Measurements from ENCODE around the gene NEIL1. TPM values are rescaled to one million over a fixed set of nuclear protein-coding genes. Genes with fewer than 3 reads are reported as not detected.

NEIL1 gene
- total and polyA plus RNA-seq, 10 of the 15 experiments (the other 5 are each of a cell fraction or from before 2014, with no cell fraction given): 0.10 to 2.3 (median 0.66) TPM

- TF ChIP-seq ELK1 (IDR thresholded peaks at IDR 0.05; ENCODE audit: low read depth, low read length) (no peak), ZBED1 (IDR thresholded peaks at IDR 0.05; ENCODE audit: borderline replicate concordance) (no peak), TBL1XR1 (IDR thresholded peaks at IDR 0.05; ENCODE audit: low read depth, low read length) (no peak), IRF3 (IDR thresholded peaks at IDR 0.05) (no peak), SMC3 (IDR thresholded peaks at IDR 0.05; ENCODE audit: borderline replicate concordance, low read length) (no peak), PAX5 (IDR thresholded peaks at IDR 0.05; ENCODE audit: borderline replicate concordance, low read depth, low read length) (no peak), ATF7 (IDR thresholded peaks at IDR 0.05; ENCODE audit: low read depth) (no peak), NR2C2 (IDR thresholded peaks at IDR 0.05; ENCODE audit: borderline replicate concordance, control insufficient read depth, insufficient read length, low read depth) (no peak), JUNB (IDR thresholded peaks at IDR 0.05) (no peak), YY1 (IDR thresholded peaks at IDR 0.05; ENCODE audit: low read depth, low read length) (no peak), HDAC2 (IDR thresholded peaks at IDR 0.05) (no peak)
Measured at GRCh38 chr15:75354454-75354853, 7.6 kb downstream of the NEIL1 start (continued).

GRCh38 chr15:75355369-75355768 lies 8.5 kb downstream of the NEIL1 start:
- H3K27me3 ChIP-seq (replicated peaks in 1 of 2; ENCODE audit: control insufficient read depth in 2 of 2, insufficient read depth in 2 of 2, low read length in 1 of 2): no peaks in the 10 kb centered on the region
- H3K27ac ChIP-seq (ENCODE audit: control insufficient read depth, insufficient read depth): no peak overlapping the region
- ChIA-PET POLR2A (no interaction called here), SMC1A (ENCODE audit: uncharacterized antibody, unreplicated experiment) (no interaction called here), RAD21 (ENCODE audit: unreplicated experiment) (no interaction called here), CTCF (interaction anchor here (2.2 kb wide), 1 partner anchor 13 kb away, joined by 12 read pairs; the partner anchor contains the start of gene MAN2C1)
- no TSS peak for BruUV-seq (replicated peaks)
- 84% methylated on average over 4 of the region's 4 CpGs for WGBS (ENCODE audit: insufficient coverage, insufficient replicate concordance, low lambda C conversion rate, missing lambda C conversion rate)
- FAIRE-seq: no peak
- intact Hi-C loops (cut with micrococcal nuclease; ENCODE audit: unreplicated experiment): no loop called here
- no peak overlapping the region for H3K9ac ChIP-seq (ENCODE audit: control insufficient read depth, insufficient read depth, low read length)
- H3K4me2 ChIP-seq (ENCODE audit: control insufficient read depth, insufficient read depth): no peak overlapping the region
- H3K9me3 ChIP-seq (replicated peaks; ENCODE audit: control insufficient read depth, insufficient read depth, low read length): no peaks in the 10 kb centered on the region; the same call in 2 of the 3 replicates
- no peak for ATAC-seq
- DNase-seq (ENCODE audit: low read depth, low spot score): no peak
- no peaks in the 10 kb centered on the region for H3K4me1 ChIP-seq (ENCODE audit: control insufficient read depth, insufficient read depth, low read length)
- no peaks in the 10 kb centered on the region for H4K20me1 ChIP-seq (ENCODE audit: control insufficient read depth, insufficient read depth)
- H3K4me3 ChIP-seq: no peak overlapping the region
- no peak overlapping the region for H2AFZ ChIP-seq (ENCODE audit: control insufficient read depth, low read depth, low read length)
- H3K36me3 ChIP-seq (ENCODE audit: control insufficient read depth in 2 of 2, insufficient read depth in 2 of 2, low read length in 1 of 2): no peaks in the 10 kb centered on the region; a peak in 2 of 4 replicates
- in situ Hi-C loops (cut with MboI): no loop called here
- no peaks in the 10 kb centered on the region for H3K79me2 ChIP-seq (ENCODE audit: control insufficient read depth, insufficient read depth, low read length)
- TF ChIP-seq NFYA (IDR thresholded peaks at IDR 0.05; ENCODE audit: borderline replicate concordance, low read depth, low read length) (no peak), SP1 (IDR thresholded peaks at IDR 0.05; ENCODE audit: low read depth, low read length) (no peak), ZZZ3 (IDR thresholded peaks at IDR 0.05; ENCODE audit: control insufficient read depth, insufficient read length, low read depth) (no peak), WRNIP1 (IDR thresholded peaks at IDR 0.05; ENCODE audit: borderline replicate concordance, low read depth, low read length) (no peak), IKZF2 (IDR thresholded peaks at IDR 0.05) (no peak), HDGF (IDR thresholded peaks at IDR 0.05) (no peak), BMI1 (IDR thresholded peaks at IDR 0.05; ENCODE audit: borderline replicate concordance) (no peak)
- TF ChIP-seq, protein P1, sequence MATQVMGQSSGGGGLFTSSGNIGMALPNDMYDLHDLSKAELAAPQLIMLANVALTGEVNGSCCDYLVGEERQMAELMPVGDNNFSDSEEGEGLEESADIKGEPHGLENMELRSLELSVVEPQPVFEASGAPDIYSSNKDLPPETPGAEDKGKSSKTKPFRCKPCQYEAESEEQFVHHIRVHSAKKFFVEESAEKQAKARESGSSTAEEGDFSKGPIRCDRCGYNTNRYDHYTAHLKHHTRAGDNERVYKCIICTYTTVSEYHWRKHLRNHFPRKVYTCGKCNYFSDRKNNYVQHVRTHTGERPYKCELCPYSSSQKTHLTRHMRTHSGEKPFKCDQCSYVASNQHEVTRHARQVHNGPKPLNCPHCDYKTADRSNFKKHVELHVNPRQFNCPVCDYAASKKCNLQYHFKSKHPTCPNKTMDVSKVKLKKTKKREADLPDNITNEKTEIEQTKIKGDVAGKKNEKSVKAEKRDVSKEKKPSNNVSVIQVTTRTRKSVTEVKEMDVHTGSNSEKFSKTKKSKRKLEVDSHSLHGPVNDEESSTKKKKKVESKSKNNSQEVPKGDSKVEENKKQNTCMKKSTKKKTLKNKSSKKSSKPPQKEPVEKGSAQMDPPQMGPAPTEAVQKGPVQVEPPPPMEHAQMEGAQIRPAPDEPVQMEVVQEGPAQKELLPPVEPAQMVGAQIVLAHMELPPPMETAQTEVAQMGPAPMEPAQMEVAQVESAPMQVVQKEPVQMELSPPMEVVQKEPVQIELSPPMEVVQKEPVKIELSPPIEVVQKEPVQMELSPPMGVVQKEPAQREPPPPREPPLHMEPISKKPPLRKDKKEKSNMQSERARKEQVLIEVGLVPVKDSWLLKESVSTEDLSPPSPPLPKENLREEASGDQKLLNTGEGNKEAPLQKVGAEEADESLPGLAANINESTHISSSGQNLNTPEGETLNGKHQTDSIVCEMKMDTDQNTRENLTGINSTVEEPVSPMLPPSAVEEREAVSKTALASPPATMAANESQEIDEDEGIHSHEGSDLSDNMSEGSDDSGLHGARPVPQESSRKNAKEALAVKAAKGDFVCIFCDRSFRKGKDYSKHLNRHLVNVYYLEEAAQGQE (IDR thresholded peaks at IDR 0.05; ENCODE audit: low read depth, low read length): no peak
- TF ChIP-seq, protein P2, sequence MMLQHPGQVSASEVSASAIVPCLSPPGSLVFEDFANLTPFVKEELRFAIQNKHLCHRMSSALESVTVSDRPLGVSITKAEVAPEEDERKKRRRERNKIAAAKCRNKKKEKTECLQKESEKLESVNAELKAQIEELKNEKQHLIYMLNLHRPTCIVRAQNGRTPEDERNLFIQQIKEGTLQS (IDR thresholded peaks at IDR 0.05; ENCODE audit: borderline replicate concordance, extremely low read depth, low read depth, low read length): no peak
